GM23338 (cell line): ENCODE results near the gene EHD4. TPM values are rescaled to one million over a fixed set of nuclear protein-coding genes. Genes with fewer than 3 reads are reported as not detected.

Experiments used
- ATAC-seq: fragments of 200-7000 bp; cut with Tn5 transposase; 3 replicates; pipeline ENCODE4 v1.9.1; 2020
- DNase-seq: peaks from one replicate; pipeline ENCODE4 v3.0.0-alpha.2; 2015; ENCODE audit warnings: low spot score
- H2AFZ ChIP-seq: fragments of 200-600 bp; sonication (generic); 2 replicates; pipeline ENCODE4 v1.8.0; 2016; ENCODE audit warnings: antibody characterized with exemption, mild to moderate bottlenecking, moderate library complexity
- H3F3A ChIP-seq: fragments of 200-600 bp; sonication (generic); replicated peaks from 2 replicates; pipeline ENCODE4 v1.8.0; 2017; ENCODE audit warnings: antibody characterized with exemption, mixed run types, low read depth
- H3K27ac ChIP-seq: fragments of 200-600 bp; sonication (generic); 2 replicates; pipeline ENCODE4 v1.6.1; 2016; ENCODE audit warnings: low read depth
- H3K27me3 ChIP-seq: fragments of 200-600 bp; sonication (generic); 2 replicates; pipeline ENCODE4 v1.8.0; 2016; ENCODE audit warnings: mild to moderate bottlenecking, mixed run types, moderate library complexity; ENCODE audit not compliant: insufficient read depth
- H3K36me3 ChIP-seq: fragments of 200-600 bp; sonication (generic); 2 replicates; pipeline ENCODE4 v1.8.0; 2016; ENCODE audit warnings: mild to moderate bottlenecking; ENCODE audit not compliant: insufficient read depth
- H3K4me1 ChIP-seq: fragments of 200-600 bp; sonication (generic); 2 replicates; pipeline ENCODE4 v1.8.0; 2016; ENCODE audit warnings: mild to moderate bottlenecking, moderate library complexity; ENCODE audit not compliant: insufficient read depth
- H3K4me2 ChIP-seq: fragments of 200-600 bp; sonication (generic); 2 replicates; pipeline ENCODE4 v1.7.1; 2017; ENCODE audit warnings: mixed run types
- H3K4me3 ChIP-seq: fragments of 200-600 bp; sonication (generic); 2 replicates; pipeline ENCODE4 v1.6.1; 2016; ENCODE audit warnings: mixed run types
- H3K79me2 ChIP-seq: fragments of 200-600 bp; sonication (generic); replicated peaks from 2 replicates; pipeline ENCODE4 v1.8.0; 2017; ENCODE audit warnings: mild to moderate bottlenecking; ENCODE audit not compliant: insufficient read depth
- H3K9me2 ChIP-seq: fragments of 200-600 bp; sonication (generic); 2 replicates; pipeline ENCODE4 v1.8.0; 2017; ENCODE audit not compliant: insufficient read depth
- H4K20me1 ChIP-seq: fragments of 200-600 bp; sonication (generic); replicated peaks from 2 replicates; pipeline ENCODE4 v1.8.0; 2017; ENCODE audit warnings: mild to moderate bottlenecking; ENCODE audit not compliant: insufficient read depth
- H3K27ac Mint-ChIP-seq: 2 replicates; pipeline ENCODE4 v1.8.0; 2020; ENCODE audit warnings: inconsistent platforms, mild to moderate bottlenecking, moderate library complexity, mixed read lengths
- H3K27me3 Mint-ChIP-seq: 3 replicates; pipeline ENCODE4 v1.8.0; 2022; ENCODE audit warnings: low read depth, mild to moderate bottlenecking, moderate library complexity, mixed read lengths, inconsistent platforms; ENCODE audit not compliant: insufficient read depth, poor library complexity
- H3K36me3 Mint-ChIP-seq: 3 replicates; pipeline ENCODE4 v1.8.0; 2021; ENCODE audit warnings: low read depth, mild to moderate bottlenecking, inconsistent platforms, moderate library complexity, mixed read lengths
- H3K4me1 Mint-ChIP-seq: 3 replicates; pipeline ENCODE4 v1.8.0; 2020; ENCODE audit warnings: mild to moderate bottlenecking, inconsistent platforms, mixed read lengths
- H3K4me3 Mint-ChIP-seq: 3 replicates; pipeline ENCODE4 v1.8.0; 2021; ENCODE audit warnings: moderate library complexity, mild to moderate bottlenecking, inconsistent platforms, mixed read lengths
- H3K9me3 Mint-ChIP-seq: 3 replicates; pipeline ENCODE4 v1.8.0; 2020; ENCODE audit warnings: moderate library complexity, mild to moderate bottlenecking, inconsistent platforms, mixed read lengths
- CREB1 ChIP-seq: fragments of 250-450 bp; sonication (Bioruptor Pico); IDR thresholded peaks from 2 replicates; pipeline ENCODE4 v1.5.0; 2020; ENCODE audit warnings: low read depth, mild to moderate bottlenecking, moderate library complexity
- CTCF ChIP-seq, 2 experiments: fragments of 200-600 bp in 1 of 2; sonication (generic) in 1 of 2; conservative IDR thresholded peaks; 2 replicates each; pipeline versions ENCODE4 v1.5.1 to v1.6.1; 2016 to 2017; ENCODE audit warnings: antibody characterized with exemption in 2 of 2, low read depth in 2 of 2, mild to moderate bottlenecking in 2 of 2, moderate library complexity in 1 of 2
- ETS1 ChIP-seq: IDR thresholded peaks from 2 replicates; pipeline ENCODE4 v1.6.1; 2016; ENCODE audit warnings: antibody characterized with exemption
- EZH2 ChIP-seq: fragments of 200-600 bp; sonication (generic); IDR thresholded peaks from one replicate; pipeline ENCODE4 v1.8.0; 2017; ENCODE audit warnings: antibody characterized with exemption, mild to moderate bottlenecking, low read depth; ENCODE audit not compliant: unreplicated experiment
- EZH2phosphoT487 ChIP-seq: fragments of 200-600 bp; sonication (generic); IDR thresholded peaks from one replicate; pipeline ENCODE4 v1.8.1; 2018; ENCODE audit warnings: antibody characterized with exemption; ENCODE audit not compliant: unreplicated experiment
- JUNB ChIP-seq: IDR thresholded peaks from one replicate; pipeline ENCODE4 v1.6.1; 2016; ENCODE audit warnings: antibody characterized with exemption; ENCODE audit not compliant: unreplicated experiment
- NANOG ChIP-seq: IDR thresholded peaks from 2 replicates; pipeline ENCODE4 v1.6.1; 2016; ENCODE audit warnings: antibody characterized with exemption, borderline replicate concordance
- POLR2AphosphoS5 ChIP-seq: IDR thresholded peaks from 2 replicates; pipeline ENCODE4 v1.6.1; 2016; ENCODE audit warnings: antibody characterized with exemption, low read depth
- STAT1 ChIP-seq: IDR thresholded peaks from one replicate; pipeline ENCODE4 v1.6.1; 2016; ENCODE audit warnings: antibody characterized with exemption; ENCODE audit not compliant: unreplicated experiment
- ZNF114 ChIP-seq: fragments of 250-450 bp; sonication (Bioruptor Pico); IDR thresholded peaks from 2 replicates; pipeline ENCODE4 v1.5.0; 2020; ENCODE audit warnings: mild to moderate bottlenecking, moderate library complexity
- ZNF331 ChIP-seq: fragments of 250-450 bp; sonication (Bioruptor Pico); IDR thresholded peaks from 2 replicates; pipeline ENCODE4 v1.5.0; 2020; ENCODE audit warnings: low read depth, mild to moderate bottlenecking, moderate library complexity
- ZNF462 ChIP-seq: fragments of 250-450 bp; sonication (Bioruptor Pico); IDR thresholded peaks from 2 replicates; pipeline ENCODE4 v1.5.0; 2020; ENCODE audit warnings: mild to moderate bottlenecking, moderate library complexity
- polyA plus RNA-seq: library from polyadenylated mRNA; unstranded; fragments of >200 nt; fragmentation: Nextera tagmentation; extraction: Ambion mirVana; gene quantifications from 2 replicates; pipeline ENCODE4 v1.2.1, GENCODE V29; 2016
- total RNA-seq: library from RNA; depleted of rRNA; stranded (reverse); fragments of >200 nt; shearing (Covaris generic); gene quantifications from 2 replicates; pipeline ENCODE4 v1.2.3, GENCODE V29; 2014
- TF ChIP-seq, protein P1 (sequence below): IDR thresholded peaks from one replicate; pipeline ENCODE4 v1.6.1; 2018; ENCODE audit warnings: antibody characterized with exemption; ENCODE audit not compliant: unreplicated experiment

EHD4 gene
- total and polyA plus RNA-seq, 2 experiments from 2014 or later, result 13.0 to 31.0 TPM

GRCh38 chr15:41907141-41907540, 65.2 kb downstream of the EHD4 start:
- Mint-ChIP-seq H3K27ac (no peak overlapping the region), H3K4me1 (peaks cover 3% of the 10 kb centered on the region; the same call in 1 of the 3 replicates), H3K9me3 (peaks cover 14% of the 10 kb centered on the region), H3K4me3 (no peak overlapping the region), H3K27me3 (peaks cover 5% of the 10 kb centered on the region), H3K36me3 (peaks cover 61% of the 10 kb centered on the region)
- Histone ChIP-seq H2AFZ (no peak overlapping the region), H4K20me1 (peaks cover 7% of the 10 kb centered on the region; the same call in 1 of the 2 replicates), H3K79me2 (0 out of 2 replicates have a peak, but pooled peaks cover 3% of the 10 kb centered on the region), H3K27me3 (no peaks in the 10 kb centered on the region), H3K4me2 (no peak overlapping the region), H3K4me1 (no peaks in the 10 kb centered on the region), H3K27ac (no peak overlapping the region), H3K4me3 (no peak overlapping the region), H3K9me2 (no peaks in the 10 kb centered on the region), H3F3A (peaks cover 7% of the 10 kb centered on the region; the same call in 1 of the 2 replicates), H3K36me3 (peaks cover 7% of the 10 kb centered on the region; the same call in 1 of the 2 replicates)
- DNase-seq (no peak), ATAC-seq (no peak)
- TF ChIP-seq ZNF462 (CRISPR knock-in tag), result no peak
- no peak for TF ChIP-seq EZH2
- TF ChIP-seq POLR2AphosphoS5, result no peak
- TF ChIP-seq CREB1 (CRISPR knock-in tag), result no peak
- TF ChIP-seq ZNF114, result no peak
- no peak for TF ChIP-seq EZH2phosphoT487
- TF ChIP-seq STAT1, result no peak
- no peak for TF ChIP-seq JUNB
- TF ChIP-seq NANOG, result no peak
- TF ChIP-seq ZNF331 (CRISPR knock-in tag), result no peak
- no peak for TF ChIP-seq ETS1
- no peak for TF ChIP-seq CTCF (conservative IDR thresholded peaks at IDR 0.05; ENCODE audit: low read depth in 2 of 2)
- TF ChIP-seq, protein P1, sequence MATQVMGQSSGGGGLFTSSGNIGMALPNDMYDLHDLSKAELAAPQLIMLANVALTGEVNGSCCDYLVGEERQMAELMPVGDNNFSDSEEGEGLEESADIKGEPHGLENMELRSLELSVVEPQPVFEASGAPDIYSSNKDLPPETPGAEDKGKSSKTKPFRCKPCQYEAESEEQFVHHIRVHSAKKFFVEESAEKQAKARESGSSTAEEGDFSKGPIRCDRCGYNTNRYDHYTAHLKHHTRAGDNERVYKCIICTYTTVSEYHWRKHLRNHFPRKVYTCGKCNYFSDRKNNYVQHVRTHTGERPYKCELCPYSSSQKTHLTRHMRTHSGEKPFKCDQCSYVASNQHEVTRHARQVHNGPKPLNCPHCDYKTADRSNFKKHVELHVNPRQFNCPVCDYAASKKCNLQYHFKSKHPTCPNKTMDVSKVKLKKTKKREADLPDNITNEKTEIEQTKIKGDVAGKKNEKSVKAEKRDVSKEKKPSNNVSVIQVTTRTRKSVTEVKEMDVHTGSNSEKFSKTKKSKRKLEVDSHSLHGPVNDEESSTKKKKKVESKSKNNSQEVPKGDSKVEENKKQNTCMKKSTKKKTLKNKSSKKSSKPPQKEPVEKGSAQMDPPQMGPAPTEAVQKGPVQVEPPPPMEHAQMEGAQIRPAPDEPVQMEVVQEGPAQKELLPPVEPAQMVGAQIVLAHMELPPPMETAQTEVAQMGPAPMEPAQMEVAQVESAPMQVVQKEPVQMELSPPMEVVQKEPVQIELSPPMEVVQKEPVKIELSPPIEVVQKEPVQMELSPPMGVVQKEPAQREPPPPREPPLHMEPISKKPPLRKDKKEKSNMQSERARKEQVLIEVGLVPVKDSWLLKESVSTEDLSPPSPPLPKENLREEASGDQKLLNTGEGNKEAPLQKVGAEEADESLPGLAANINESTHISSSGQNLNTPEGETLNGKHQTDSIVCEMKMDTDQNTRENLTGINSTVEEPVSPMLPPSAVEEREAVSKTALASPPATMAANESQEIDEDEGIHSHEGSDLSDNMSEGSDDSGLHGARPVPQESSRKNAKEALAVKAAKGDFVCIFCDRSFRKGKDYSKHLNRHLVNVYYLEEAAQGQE, result no peak
